Skeletal muscle cell (primary cell): ENCODE measurements around the gene CD59.
A peak's percentile ranks its signal among the peaks of the same experiment; 100 is the strongest.
"Not testable (repeated sequence)": the region's sequence is repeated elsewhere in the genome, so short reads cannot be mapped to it uniquely, and the experiment has no call there.

Experiments used
- DNase-seq: peaks from one replicate; pipeline ENCODE4 v3.0.0-alpha.2; 2010; ENCODE audit warnings: low read depth
- H3K4me3 ChIP-seq: 2 replicates; pipeline ENCODE4 v1.5.1; 2011; ENCODE audit warnings: low read depth, mild to moderate bottlenecking, control low read depth, low read length, moderate library complexity

Gene CD59

GRCh38 chr11:33674035-33674814 lies 62.0 kb downstream of the CD59 start:
- no peak overlapping the region for H3K4me3 ChIP-seq
- DNase-seq, result peak; percentile 56

DNA sequence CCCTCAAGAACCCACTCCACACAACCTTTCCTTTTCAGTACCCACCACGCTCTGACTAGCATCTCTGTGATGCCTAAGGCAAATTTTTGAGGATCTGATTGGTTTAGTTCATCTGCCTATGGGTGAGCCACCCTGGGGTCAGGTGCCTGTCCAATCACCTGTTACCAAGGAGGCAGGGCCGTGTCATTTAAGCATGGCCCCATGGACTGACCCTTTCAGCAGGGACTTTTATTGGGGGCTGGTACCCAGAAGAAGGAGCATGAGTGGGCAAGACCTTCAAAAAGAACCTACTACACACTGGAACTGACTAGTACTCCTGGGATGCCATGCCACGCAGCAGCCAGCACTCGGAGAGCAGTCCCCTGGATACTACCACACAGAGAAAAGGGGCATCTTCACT lies 64.0 kb downstream of the CD59 start:
- no peak overlapping the region for H3K4me3 ChIP-seq
- DNase-seq, result no peak

DNA sequence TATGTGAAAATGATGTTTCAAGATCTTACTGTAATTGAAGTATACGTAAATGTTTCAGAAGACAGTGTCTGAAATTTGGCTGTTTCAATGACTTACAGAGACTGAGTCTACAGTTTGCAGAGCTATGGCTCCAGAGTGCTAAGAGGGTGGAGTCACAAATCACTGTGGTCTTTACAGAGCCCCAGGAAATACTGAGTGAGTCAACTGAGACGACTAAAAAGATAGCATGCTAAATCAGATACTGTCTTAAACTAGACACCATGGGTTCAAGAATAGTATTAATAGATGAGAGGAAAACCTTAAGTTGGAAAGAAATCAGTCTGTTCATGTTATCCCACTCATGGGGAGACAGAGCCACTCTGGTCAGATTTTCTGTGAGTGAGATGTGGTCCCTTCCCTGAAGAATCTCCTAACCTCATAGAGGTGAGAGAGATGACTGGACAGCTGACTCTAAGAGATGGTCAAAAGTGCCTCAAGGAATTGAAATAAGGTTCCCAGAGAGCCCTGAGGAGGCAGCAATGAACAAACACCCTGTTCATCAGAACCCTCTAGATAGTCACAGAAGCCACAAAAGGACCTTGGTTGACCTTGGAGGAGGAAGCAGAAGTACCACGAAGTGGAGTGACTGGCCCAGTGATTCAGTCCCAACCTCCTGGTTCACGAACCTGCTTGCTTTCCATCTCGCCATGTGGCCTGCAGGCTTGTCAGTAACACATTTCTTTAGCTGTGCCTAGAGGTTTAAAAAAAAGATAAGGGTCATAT lies 65.8 kb downstream of the CD59 start:
- no peak for DNase-seq
- no peak overlapping the region for H3K4me3 ChIP-seq

GRCh38 chr11:33669598-33670249 lies 66.5 kb downstream of the CD59 start:
- no peak overlapping the region for H3K4me3 ChIP-seq
- DNase-seq, result no peak

GRCh38 chr11:33668951-33669596 lies 67.1 kb downstream of the CD59 start:
- no peak for DNase-seq

DNA sequence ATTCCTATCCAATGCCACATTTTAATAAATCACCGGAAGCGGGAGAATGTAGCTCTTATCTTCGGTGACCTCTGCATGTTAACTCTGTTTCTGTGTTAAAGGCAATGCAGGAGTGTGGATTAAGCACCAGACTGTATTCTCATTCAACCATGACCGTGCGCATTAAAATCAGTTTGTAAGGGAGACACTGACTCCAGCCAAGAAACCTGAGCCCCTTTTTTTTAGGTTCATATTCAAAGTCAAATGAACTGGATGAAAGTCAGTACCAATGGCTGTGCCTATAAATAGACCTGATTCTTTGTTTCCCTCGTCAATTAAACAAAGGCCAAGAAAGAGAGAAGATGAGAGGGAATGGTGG lies 67.8 kb downstream of the CD59 start:
- no peak overlapping the region for H3K4me3 ChIP-seq
- DNase-seq, result no peak

More at GRCh38 chr11:33668951-33669596, 67.1 kb downstream of the CD59 start:
- H3K4me3 ChIP-seq, result no peak overlapping the region

DNA sequence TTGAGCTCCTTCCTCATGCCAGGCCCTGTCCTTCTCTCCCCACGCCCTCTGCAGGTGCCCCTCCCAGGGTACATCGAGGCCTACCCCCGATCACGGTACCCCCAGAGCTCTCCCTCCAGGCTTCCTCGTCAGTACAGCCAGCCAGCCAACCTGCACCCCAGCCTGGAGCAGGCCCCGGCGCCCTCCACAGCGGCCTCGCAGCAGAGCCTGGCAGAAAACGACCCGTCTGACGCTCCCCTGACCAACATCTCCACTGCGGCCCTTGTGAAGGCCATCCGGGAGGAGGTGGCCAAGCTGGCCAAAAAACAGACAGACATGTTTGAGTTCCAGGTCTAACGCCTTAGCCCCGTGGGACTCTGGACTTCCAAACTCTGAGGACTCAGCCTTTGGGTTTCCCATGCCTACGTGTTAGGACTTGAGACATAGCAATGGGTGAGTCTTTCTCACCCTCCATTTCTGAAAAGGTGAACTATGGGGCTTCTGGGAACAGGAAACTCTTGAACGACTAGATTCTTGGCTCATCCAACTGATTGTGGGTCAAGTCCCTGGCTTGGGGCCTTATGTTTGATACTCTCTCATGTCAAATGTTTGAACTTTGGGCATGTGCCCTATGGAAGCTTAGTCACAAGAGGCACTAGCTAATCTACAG lies 68.3 kb downstream of the CD59 start:
- DNase-seq, result no peak
- H3K4me3 ChIP-seq, result no peak overlapping the region

- DNase-seq, result no peak
These were observed 70.7 kb downstream of the CD59 start for GRCh38 chr11:33665350-33666106.

GRCh38 chr11:33664827-33665226 lies 71.4 kb downstream of the CD59 start:
- no peak overlapping the region for H3K4me3 ChIP-seq
- DNase-seq, result no peak

More at GRCh38 chr11:33665350-33666106, 70.7 kb downstream of the CD59 start:
- no peak overlapping the region for H3K4me3 ChIP-seq

DNA sequence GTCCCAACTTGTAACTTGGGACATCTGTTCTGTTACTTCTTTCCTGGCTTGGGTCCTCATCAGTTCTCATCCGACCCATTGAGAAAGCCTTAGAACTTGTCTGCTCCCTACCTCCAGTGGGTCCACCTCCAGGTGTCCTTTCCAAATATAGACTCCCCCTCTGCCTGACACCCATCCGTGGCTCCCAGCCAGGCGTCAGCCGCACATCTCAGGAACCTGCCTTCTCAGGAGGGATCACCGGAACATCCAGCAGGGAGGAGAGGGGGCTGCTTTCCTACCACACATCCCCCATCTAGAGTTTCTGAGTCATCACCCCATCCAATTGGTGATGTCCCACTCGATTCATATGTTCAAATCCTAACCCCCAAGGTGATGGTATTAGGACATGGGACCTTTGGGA lies 72.1 kb downstream of the CD59 start:
- no peak overlapping the region for H3K4me3 ChIP-seq
- DNase-seq, result no peak

GRCh38 chr11:33663121-33663520 lies 73.1 kb downstream of the CD59 start:
- H3K4me3 ChIP-seq, result no peak overlapping the region
- no peak for DNase-seq

- not testable (repeated sequence) for H3K4me3 ChIP-seq, DNase-seq
These were observed 74.7 kb downstream of the CD59 start for GRCh38 chr11:33661526-33661925.

DNA sequence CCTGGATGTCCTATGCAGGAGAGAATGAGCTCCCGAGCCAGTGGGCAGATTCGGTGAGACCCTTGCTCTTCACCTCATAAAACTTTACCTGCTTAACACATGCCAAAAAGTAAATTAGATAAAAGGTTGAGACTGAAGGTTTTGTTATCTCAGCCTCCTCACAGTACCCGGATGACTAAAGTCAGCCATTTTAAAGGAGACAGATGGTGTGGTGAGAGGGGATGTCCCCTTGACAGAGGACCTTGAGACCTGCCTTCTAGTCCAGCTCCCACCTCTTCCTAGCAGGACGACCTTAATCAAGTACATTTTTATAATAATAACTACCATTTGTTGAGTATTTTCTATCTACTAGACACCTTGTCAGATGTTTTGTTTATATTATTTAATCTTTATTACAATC lies 75.3 kb downstream of the CD59 start:
- no peak for DNase-seq
- H3K4me3 ChIP-seq, result no peak overlapping the region

DNA sequence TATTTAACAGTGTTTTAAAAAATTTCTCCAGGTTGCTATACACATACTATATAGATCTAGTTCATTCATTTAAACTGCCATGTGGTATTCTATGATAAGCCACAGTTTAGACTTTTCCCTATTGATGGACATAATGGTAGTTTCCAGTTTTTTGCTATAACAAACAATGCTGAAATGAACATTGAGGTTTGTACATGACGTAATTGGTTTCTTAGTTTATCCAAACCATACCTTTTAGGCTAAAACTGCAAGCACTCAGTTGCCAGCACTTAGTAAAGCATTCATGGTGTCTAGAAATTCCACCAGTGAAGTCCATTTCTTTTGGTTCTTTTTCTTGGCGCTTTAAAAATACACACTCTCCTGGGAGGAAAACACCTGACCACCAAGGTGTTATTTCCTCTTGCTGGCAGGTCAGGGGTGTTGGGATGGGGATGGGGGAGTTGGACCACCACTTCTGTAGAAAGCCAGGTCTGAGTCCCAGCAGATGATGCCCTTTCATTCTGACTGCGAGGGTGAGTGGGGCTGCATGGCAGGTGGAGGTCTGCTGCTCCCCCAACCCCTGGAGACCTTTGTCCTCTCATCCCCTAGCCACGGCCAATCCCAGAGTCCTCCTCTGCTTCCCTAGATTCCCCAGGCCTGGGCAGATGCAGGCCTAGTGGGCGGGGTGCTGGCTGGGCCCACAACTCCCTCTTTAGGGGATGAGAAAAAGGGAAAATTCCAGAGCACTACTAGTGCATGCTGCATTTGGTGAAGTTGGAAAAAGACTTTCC lies 76.7 kb downstream of the CD59 start:
- no peak overlapping the region for H3K4me3 ChIP-seq
- DNase-seq, result no peak

DNA sequence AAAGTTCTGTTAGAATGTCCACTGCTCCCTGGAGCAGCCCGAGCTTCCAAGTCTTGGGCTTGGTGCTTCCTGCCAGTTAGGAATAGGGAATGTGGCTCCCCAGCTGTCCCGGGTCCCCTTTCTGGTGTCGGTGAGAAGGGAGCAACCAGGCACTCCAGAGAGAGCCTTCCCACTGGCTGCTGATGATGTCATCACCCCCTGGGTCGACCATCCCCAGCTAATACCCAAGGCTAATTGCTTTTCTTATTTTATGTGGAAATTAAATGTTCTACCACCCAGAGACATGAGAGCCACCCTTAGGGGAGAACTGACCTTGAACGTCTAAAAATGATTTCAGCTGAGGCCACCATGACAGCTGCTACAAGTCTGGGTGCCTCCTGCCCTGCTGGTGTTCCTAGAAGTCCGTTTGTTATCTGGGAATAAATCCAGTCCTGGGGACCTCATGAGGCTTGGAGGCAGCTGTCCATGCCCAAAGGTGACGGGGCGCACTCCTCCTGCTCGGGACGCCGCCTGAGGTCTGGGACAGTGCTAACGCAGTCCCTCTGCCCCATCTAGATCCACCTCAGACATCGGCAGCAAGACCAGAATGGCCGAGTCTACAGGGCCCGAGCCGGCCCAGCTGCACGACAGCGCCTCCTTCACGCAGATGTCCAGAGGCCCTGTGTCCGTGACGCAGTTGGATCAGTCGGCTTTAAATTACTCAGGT lies 77.9 kb downstream of the CD59 start:
- no peak for DNase-seq
- no peak overlapping the region for H3K4me3 ChIP-seq

GRCh38 chr11:33657757-33658156 lies 78.5 kb downstream of the CD59 start:
- H3K4me3 ChIP-seq, result no peak overlapping the region
- no peak for DNase-seq

DNA sequence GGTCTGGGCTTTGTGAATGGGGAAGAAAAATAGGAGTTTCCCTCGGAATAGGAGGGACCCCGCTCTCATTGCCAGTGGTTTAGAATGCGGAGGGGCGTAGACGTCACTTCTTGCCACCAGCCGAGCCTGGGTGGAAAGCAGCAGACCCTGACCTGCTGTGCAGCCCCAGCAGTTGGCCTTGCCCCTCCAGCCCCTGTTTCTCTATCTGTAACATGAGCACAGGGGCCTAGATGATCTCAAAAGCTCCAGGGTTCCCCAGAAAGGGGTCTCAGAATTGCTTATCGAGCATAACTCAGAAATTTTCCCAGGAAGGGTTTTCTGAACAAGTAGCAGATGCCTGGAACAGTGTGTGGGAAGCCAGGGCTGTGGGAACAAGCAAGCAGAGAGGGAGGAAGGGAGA lies 79.5 kb downstream of the CD59 start:
- no peak for DNase-seq
- no peak overlapping the region for H3K4me3 ChIP-seq
